ENCODE measurements around the gene RASEF. TPM values are rescaled to one million over a fixed set of nuclear protein-coding genes. Genes with fewer than 3 reads are reported as not detected.
A peak's percentile ranks its signal among the peaks of the same experiment; 100 is the strongest.
"Not testable (repeated sequence)": the region's sequence is repeated elsewhere in the genome, so short reads cannot be mapped to it uniquely, and the experiment has no call there.

The RASEF gene
- total RNA-seq, 1 experiment from 2014 or later: 3.8 TPM

GRCh38 chr9:82938426-82939218 is 124.3 kb downstream of the RASEF start:
- in situ Hi-C loops (cut with HindIII; ENCODE audit: low pct_unique_long_range_greater_than_20kb, low sequenced_read_pairs): no loop called here
- DNase-seq (ENCODE audit: low read depth): no peak

- in situ Hi-C loops (cut with HindIII; ENCODE audit: low pct_unique_long_range_greater_than_20kb, low sequenced_read_pairs); DNase-seq (ENCODE audit: low read depth): not testable (repeated sequence)
Measured at GRCh38 chr9:82936561-82936960, 126.4 kb downstream of the RASEF start.

GRCh38 chr9:82934949-82935348 is 128.0 kb downstream of the RASEF start:
- DNase-seq (ENCODE audit: low read depth): peak; percentile 84
- in situ Hi-C loops (cut with HindIII; ENCODE audit: low pct_unique_long_range_greater_than_20kb, low sequenced_read_pairs): no loop called here

- DNase-seq (ENCODE audit: low read depth); in situ Hi-C loops (cut with HindIII; ENCODE audit: low pct_unique_long_range_greater_than_20kb, low sequenced_read_pairs): not testable (repeated sequence)
Measured at GRCh38 chr9:82934025-82934424, 128.9 kb downstream of the RASEF start.

GRCh38 chr9:82930116-82930515 is 132.8 kb downstream of the RASEF start:
- in situ Hi-C loops (cut with HindIII; ENCODE audit: low pct_unique_long_range_greater_than_20kb, low sequenced_read_pairs): no loop called here
- no peak for DNase-seq (ENCODE audit: low read depth)
